K562 (cell line): ENCODE data around the gene CELSR3. TPM values are rescaled to one million over a fixed set of nuclear protein-coding genes. Genes with fewer than 3 reads are reported as not detected.

ENCODE experiments used
- ATAC-seq: fragments of 200-7000 bp; cut with Tn5 transposase; 3 replicates; pipeline ENCODE4 v1.9.1; 2020; ENCODE audit warnings: moderate library complexity
- BruUV-seq: library from RNA; stranded (reverse); fragments of 400-500 nt; replicated peaks from 2 replicates; lab custom pipeline; 2021; lab: Mats Ljungman, UMichigan
- CTCF ChIA-PET: fragments of 300-600 bp; formaldehyde crosslinking; extraction: SDS; loops from one replicate; lab custom pipeline; 2021; ENCODE audit warnings: low intra/inter-chr PET ratio; lab: Yijun Ruan, JAX
- POLR2A ChIA-PET: fragments of 300-600, 350-650 bp; sonication (Branson Sonifier 250); formaldehyde crosslinking; extraction: SDS; loops from one replicate; lab custom pipeline; 2021; ENCODE audit warnings: antibody characterized with exemption, inconsistent platforms; lab: Yijun Ruan, JAX
- DNase-seq, 4 experiments: peaks; one replicate each; pipeline versions ENCODE4 v3.0.0 to v3.0.0-alpha.2; 2011 to 2018; ENCODE audit warnings: low spot score in 3 of 4, mixed read lengths in 3 of 4; ENCODE audit errors: extremely low read depth in 1 of 4
- FAIRE-seq: peaks from 2 replicates; lab custom pipeline; 2011; peaks lifted over from hg19 to GRCh38; lab: Jason Lieb, UNC
- H2AFZ ChIP-seq: 2 replicates; pipeline ENCODE4 v1.6.0; 2011; ENCODE audit warnings: low read depth, low read length, control low read depth, inconsistent platforms
- H3K27ac ChIP-seq: fragments of 200-600 bp; 3 replicates; pipeline ENCODE4 v1.8.0; 2011; ENCODE audit warnings: low read depth, mild to moderate bottlenecking, control low read depth, inconsistent platforms, low read length, moderate library complexity, mixed read lengths; ENCODE audit errors: extremely low read depth
- H3K27me3 ChIP-seq, 2 experiments: fragments of 300-600 bp in 1 of 2; 2 replicates in 1 of 2; 3 replicates in 1 of 2; pipeline versions ENCODE4 v1.6.0 to v1.8.0; 2011; ENCODE audit warnings: inconsistent platforms in 2 of 2, low read length in 2 of 2, mild to moderate bottlenecking in 1 of 2, mixed read lengths in 1 of 2, moderate library complexity in 1 of 2; ENCODE audit not compliant: control insufficient read depth in 2 of 2, insufficient read depth in 2 of 2
- H3K36me3 ChIP-seq: fragments of 300-600 bp; 3 replicates; pipeline ENCODE4 v1.8.0; 2011; ENCODE audit warnings: mild to moderate bottlenecking, low read length, inconsistent platforms; ENCODE audit not compliant: control insufficient read depth, insufficient read depth
- H3K4me1 ChIP-seq, 2 experiments: fragments of 200-600 bp in 1 of 2; replicated peaks in 1 of 2; 2 replicates in 1 of 2; 3 replicates in 1 of 2; pipeline versions ENCODE4 v1.5.1 to v1.8.0; 2011; ENCODE audit warnings: inconsistent platforms in 2 of 2, low read length in 2 of 2, mild to moderate bottlenecking in 1 of 2, mixed read lengths in 1 of 2, moderate library complexity in 1 of 2; ENCODE audit not compliant: control insufficient read depth in 2 of 2, insufficient read depth in 2 of 2
- H3K4me2 ChIP-seq: 2 replicates; pipeline ENCODE4 v1.6.1; 2011; ENCODE audit warnings: low read length, control low read depth, inconsistent platforms, mixed read lengths; ENCODE audit not compliant: insufficient read depth
- H3K4me3 ChIP-seq: fragments of 200-600 bp; sonication (generic), shearing (Covaris generic); 2 replicates; pipeline ENCODE4 v1.5.1; 2016; ENCODE audit warnings: control low read depth, inconsistent platforms
- H3K79me2 ChIP-seq: fragments of 200-600 bp; 3 replicates; pipeline ENCODE4 v1.8.0; 2011; ENCODE audit warnings: low read length, inconsistent platforms; ENCODE audit not compliant: control insufficient read depth, insufficient read depth
- H3K9ac ChIP-seq, 2 experiments: 2 replicates each; pipeline versions ENCODE4 v1.6.0 to v1.6.1; 2011; ENCODE audit warnings: low read depth in 2 of 2, low read length in 2 of 2, control low read depth in 1 of 2, inconsistent platforms in 1 of 2, mild to moderate bottlenecking in 1 of 2, mixed read lengths in 1 of 2; ENCODE audit not compliant: insufficient read depth in 1 of 2
- H3K9me1 ChIP-seq: one replicate; pipeline ENCODE4 v1.6.0; 2011; ENCODE audit warnings: inconsistent platforms, mild to moderate bottlenecking, low read length, moderate library complexity; ENCODE audit not compliant: control insufficient read depth, insufficient read depth
- H3K9me3 ChIP-seq: replicated peaks from 2 replicates; pipeline ENCODE4 v1.5.1; 2011; ENCODE audit warnings: low read depth, low read length, inconsistent platforms; ENCODE audit not compliant: control insufficient read depth, insufficient read depth
- H4K20me1 ChIP-seq: replicated peaks from 2 replicates; pipeline ENCODE4 v1.6.1; 2011; ENCODE audit warnings: low read length, inconsistent platforms, mixed read lengths; ENCODE audit not compliant: control insufficient read depth, insufficient read depth
- UBTF ChIP-seq, 2 experiments: IDR thresholded peaks; 2 replicates each; pipeline ENCODE4 v1.6.1; 2012; ENCODE audit warnings: improper control_type of control experiment in 2 of 2, low read depth in 2 of 2, low read length in 2 of 2, borderline replicate concordance in 1 of 2
- ZNF121 ChIP-seq: sonication (generic); formaldehyde crosslinking; conservative IDR thresholded peaks from 2 replicates; pipeline ENCODE4 v1.8.0; 2022; ENCODE audit warnings: missing genetic modification reagents
- WGBS: fragments of 100-300 bp; shearing (Covaris generic); methylation state at CpG from one replicate; pipeline ENCODE4 v1.1.6; 2016; ENCODE audit warnings: low coverage, mixed read lengths; ENCODE audit not compliant: insufficient coverage; ENCODE audit errors: missing lambda C conversion rate; 5-methylcytosine and 5-hydroxymethylcytosine counted together
- in situ Hi-C: fragments of 300-500 bp; cut with MboI; formaldehyde crosslinking; loops from 4 replicates; pipeline ENCODE4 v1.15.0; 2018; ENCODE audit warnings: inconsistent platforms, mixed read lengths
- intact Hi-C: fragments of 100-400 bp; cut with micrococcal nuclease; formaldehyde crosslinking; loops from 2 replicates; pipeline ENCODE4 v1.14.2; 2022
- polyA plus RNA-seq, 8 experiments: library from polyadenylated mRNA; depleted of rRNA in 4 of 8; stranded (reverse) in 5 of 8; unstranded in 3 of 8; fragments of >200 nt; fragmentation: Nextera tagmentation in 2 of 8; fragmentation: Illumina TruSeq in 1 of 8; extraction: Ambion mirVana in 2 of 8; extraction: Trizol in 1 of 8; gene quantifications; 2 replicates each; pipeline versions ENCODE4 v1.2.1 to v1.2.3, GENCODE V29; 2011 to 2014; ENCODE audit warnings: inconsistent platforms in 1 of 8, missing spikeins in 1 of 8
- total RNA-seq, 7 experiments: library from RNA; depleted of rRNA in 6 of 7; stranded (reverse); fragments of >200 nt in 6 of 7; fragmentation: Illumina TruSeq in 2 of 7; extraction: Trizol in 2 of 7; gene quantifications; 2 replicates each; pipeline versions ENCODE4 v1.2.1 to v1.2.3, GENCODE V29; 2011 to 2021; ENCODE audit warnings: low replicate concordance in 1 of 7
- TF ChIP-seq, protein P1 (sequence below): sonication (generic); IDR thresholded peaks from 2 replicates; pipeline ENCODE4 v1.6.1; 2016

The CELSR3 gene
- total and polyA plus RNA-seq, 9 of the 15 experiments (the other 6 are each of a cell fraction or from before 2014, with no cell fraction given), result 0.10 to 2.7 (median 0.76) TPM

DNA sequence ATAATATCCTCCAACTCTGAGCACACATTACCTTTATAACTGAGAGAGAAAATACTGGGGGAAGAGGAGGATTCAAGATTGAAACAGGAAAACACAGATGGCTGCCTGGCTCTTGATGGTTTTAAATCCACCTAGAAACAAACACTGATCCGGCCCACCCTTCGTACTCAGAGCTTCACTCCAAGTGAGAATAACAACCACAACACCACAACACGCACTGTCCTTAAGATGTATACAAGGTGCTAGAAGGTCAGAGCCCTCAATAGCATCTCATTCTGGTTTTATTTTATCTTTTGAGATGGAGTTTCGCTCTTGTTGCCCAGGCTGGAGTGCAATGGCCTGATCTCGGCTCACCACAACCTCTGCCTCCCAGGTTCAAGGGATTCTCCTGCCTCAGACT lies 44.5 kb upstream of the CELSR3 start (continued):
- no peak for TF ChIP-seq UBTF (IDR thresholded peaks at IDR 0.05; ENCODE audit: borderline replicate concordance in 1 of 2, low read depth in 2 of 2, low read length in 2 of 2)

- no peak overlapping the region for H3K4me2 ChIP-seq
- in situ Hi-C loops, result no loop called here
Observed at GRCh38 chr3:48702320-48702920, 39.7 kb upstream of the CELSR3 start.

More at GRCh38 chr3:48702320-48702920, 39.7 kb upstream of the CELSR3 start:
- FAIRE-seq (no peak), DNase-seq (no peak), ATAC-seq (no peak)
- H3K36me3 ChIP-seq, result peaks cover 43% of the 10 kb centered on the region
- H3K4me1 ChIP-seq, result no peaks in the 10 kb centered on the region; a peak in 1 of 5 replicates
- no peaks in the 10 kb centered on the region for H3K9me1 ChIP-seq
- intact Hi-C loops, result no loop called here
- ChIA-PET CTCF (no interaction called here), POLR2A (no interaction called here)
- no peak overlapping the region for H3K9ac ChIP-seq
- no peak overlapping the region for H2AFZ ChIP-seq
- no peaks in the 10 kb centered on the region for H3K9me3 ChIP-seq
- H3K27me3 ChIP-seq, result no peaks in the 10 kb centered on the region
- H3K4me3 ChIP-seq, result no peak overlapping the region
- BruUV-seq, result no TSS peak
- peaks cover 88% of the 10 kb centered on the region for H3K79me2 ChIP-seq
- no peak overlapping the region for H3K27ac ChIP-seq
- TF ChIP-seq ZNF121 (CRISPR knock-in tag), result peak; percentile 21; the same call in 1 of the 2 replicates
- TF ChIP-seq, protein P1, sequence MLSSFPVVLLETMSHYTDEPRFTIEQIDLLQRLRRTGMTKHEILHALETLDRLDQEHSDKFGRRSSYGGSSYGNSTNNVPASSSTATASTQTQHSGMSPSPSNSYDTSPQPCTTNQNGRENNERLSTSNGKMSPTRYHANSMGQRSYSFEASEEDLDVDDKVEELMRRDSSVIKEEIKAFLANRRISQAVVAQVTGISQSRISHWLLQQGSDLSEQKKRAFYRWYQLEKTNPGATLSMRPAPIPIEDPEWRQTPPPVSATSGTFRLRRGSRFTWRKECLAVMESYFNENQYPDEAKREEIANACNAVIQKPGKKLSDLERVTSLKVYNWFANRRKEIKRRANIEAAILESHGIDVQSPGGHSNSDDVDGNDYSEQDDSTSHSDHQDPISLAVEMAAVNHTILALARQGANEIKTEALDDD, result no peak
- 71% methylated on average over 6 of the region's 6 CpGs for WGBS
- H4K20me1 ChIP-seq, result no peaks in the 10 kb centered on the region; the same call in 1 of the 2 replicates
